Measurements from ENCODE around the gene ACSL5. TPM values are rescaled to one million over a fixed set of nuclear protein-coding genes. Genes with fewer than 3 reads are reported as not detected.

Gene ACSL5
- total and polyA plus RNA-seq, 2 donors (not counting 3 experiments of a cell fraction or from before 2014, with no cell fraction given), result 1.5 to 2.1 TPM

DNA sequence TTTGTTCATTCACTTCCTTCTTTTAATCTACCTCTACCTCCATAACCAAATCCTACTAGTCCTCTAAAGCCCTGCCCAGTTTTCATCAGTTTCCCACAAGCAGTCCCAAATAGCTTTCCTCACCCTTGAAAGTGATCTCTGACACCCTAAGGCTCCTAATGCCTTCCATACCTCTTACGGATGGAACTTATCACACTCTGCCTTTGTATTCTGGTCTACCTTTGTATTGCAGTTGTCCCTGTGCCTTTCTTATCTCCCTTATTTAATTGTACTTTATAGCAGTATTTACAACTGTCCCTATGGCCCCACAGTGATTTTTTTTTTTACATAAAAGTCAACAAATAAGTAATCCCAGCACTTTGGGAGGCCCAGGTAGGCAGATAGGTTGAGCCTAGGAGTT, 33.8 kb downstream of the ACSL5 start:
- Histone ChIP-seq H3K4me3 (replicated peaks in 1 of 3; ENCODE audit: insufficient read depth in 1 of 3, low read depth in 1 of 3, low read length in 3 of 3) (no peak overlapping the region), H4K20me1 (replicated peaks; ENCODE audit: control insufficient read depth, extremely low read depth, insufficient read depth, low read length) (no peaks in the 10 kb centered on the region), H2AFZ (ENCODE audit: low read depth, low read length) (no peak overlapping the region), H3K27me3 (ENCODE audit: control insufficient read depth in 2 of 2, insufficient read depth in 2 of 2, low read length in 2 of 2) (no peaks in the 10 kb centered on the region), H3K4me2 (ENCODE audit: insufficient read depth, low read length) (no peak overlapping the region), H3K36me3 (ENCODE audit: control insufficient read depth in 2 of 2, extremely low read depth in 1 of 2, insufficient read depth in 2 of 2, low read length in 2 of 2) (no peaks in the 10 kb centered on the region), H3K9ac (replicated peaks; ENCODE audit: extremely low read depth, insufficient read depth, low read length) (no peak overlapping the region), H3K9me1 (replicated peaks; ENCODE audit: control insufficient read depth, extremely low read depth, insufficient read depth, low read length) (no peaks in the 10 kb centered on the region), H3K79me2 (ENCODE audit: control insufficient read depth, insufficient read depth, low read length) (no peaks in the 10 kb centered on the region), H3K4me1 (ENCODE audit: control insufficient read depth, extremely low read depth, insufficient read depth, low read length) (peaks cover 10% of the 10 kb centered on the region), H3K27ac (ENCODE audit: insufficient read depth, low read depth, low read length) (no peak overlapping the region), H3K9me3 (replicated peaks; ENCODE audit: control insufficient read depth, insufficient read depth, low read length) (no peaks in the 10 kb centered on the region)
- FAIRE-seq (no peak), DNase-seq (ENCODE audit: low read depth, low spot score) (no peak)
- ChIA-PET POLR2A (no interaction called here), CTCF (interaction anchor here (1.3 kb wide), 1 partner anchor 27 kb away, joined by 5 read pairs; no protein-coding TSS in a partner anchor)
- dilution Hi-C loops (cut with MboI; ENCODE audit: extremely low pct_ligation_motif_present, low sequenced_read_pairs), result no loop called here
- BruUV-seq (replicated peaks), result no TSS peak
- TF ChIP-seq GATA2 (IDR thresholded peaks at IDR 0.05; ENCODE audit: insufficient read depth, insufficient read length, low read depth, low read length) (no peak), EZH2 (IDR thresholded peaks at IDR 0.05; ENCODE audit: borderline replicate concordance, low read depth, low read length, severe bottlenecking) (no peak), FOS (IDR thresholded peaks at IDR 0.05; ENCODE audit: borderline replicate concordance, insufficient read depth, low read length) (no peak), POLR2AphosphoS5 (IDR thresholded peaks at IDR 0.05; ENCODE audit: insufficient read depth, low read depth, low read length) (no peak), MYC (IDR thresholded peaks at IDR 0.05; ENCODE audit: low read depth, low read length) (no peak), JUN (IDR thresholded peaks at IDR 0.05; ENCODE audit: borderline replicate concordance, insufficient read depth, insufficient read length, low read depth) (no peak), POLR2A (IDR thresholded peaks at IDR 0.05; ENCODE audit: low read depth, low read length) (no peak)
- TF ChIP-seq, protein P1, sequence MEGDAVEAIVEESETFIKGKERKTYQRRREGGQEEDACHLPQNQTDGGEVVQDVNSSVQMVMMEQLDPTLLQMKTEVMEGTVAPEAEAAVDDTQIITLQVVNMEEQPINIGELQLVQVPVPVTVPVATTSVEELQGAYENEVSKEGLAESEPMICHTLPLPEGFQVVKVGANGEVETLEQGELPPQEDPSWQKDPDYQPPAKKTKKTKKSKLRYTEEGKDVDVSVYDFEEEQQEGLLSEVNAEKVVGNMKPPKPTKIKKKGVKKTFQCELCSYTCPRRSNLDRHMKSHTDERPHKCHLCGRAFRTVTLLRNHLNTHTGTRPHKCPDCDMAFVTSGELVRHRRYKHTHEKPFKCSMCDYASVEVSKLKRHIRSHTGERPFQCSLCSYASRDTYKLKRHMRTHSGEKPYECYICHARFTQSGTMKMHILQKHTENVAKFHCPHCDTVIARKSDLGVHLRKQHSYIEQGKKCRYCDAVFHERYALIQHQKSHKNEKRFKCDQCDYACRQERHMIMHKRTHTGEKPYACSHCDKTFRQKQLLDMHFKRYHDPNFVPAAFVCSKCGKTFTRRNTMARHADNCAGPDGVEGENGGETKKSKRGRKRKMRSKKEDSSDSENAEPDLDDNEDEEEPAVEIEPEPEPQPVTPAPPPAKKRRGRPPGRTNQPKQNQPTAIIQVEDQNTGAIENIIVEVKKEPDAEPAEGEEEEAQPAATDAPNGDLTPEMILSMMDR (IDR thresholded peaks at IDR 0.05; ENCODE audit: extremely low read depth in 1 of 2, insufficient read depth in 1 of 2, low read depth in 1 of 2, low read length in 2 of 2), result no peak
- TF ChIP-seq, protein P2, sequence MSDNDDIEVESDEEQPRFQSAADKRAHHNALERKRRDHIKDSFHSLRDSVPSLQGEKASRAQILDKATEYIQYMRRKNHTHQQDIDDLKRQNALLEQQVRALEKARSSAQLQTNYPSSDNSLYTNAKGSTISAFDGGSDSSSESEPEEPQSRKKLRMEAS (IDR thresholded peaks at IDR 0.05; ENCODE audit: insufficient read depth, insufficient read length), result no peak
- intact Hi-C loops (cut with micrococcal nuclease), result no loop called here

All from endothelial cell of umbilical vein (primary cell).